Umbilical cord (tissue), 2 donors: ENCODE data around the gene PCDHB11. TPM values are rescaled to one million over a fixed set of nuclear protein-coding genes. Genes with fewer than 3 reads are reported as not detected.
"Not testable (repeated sequence)": the region's sequence is repeated elsewhere in the genome, so short reads cannot be mapped to it uniquely, and the experiment has no call there.

Experiments
- DNase-seq: peaks from one replicate; pipeline ENCODE4 v3.0.0-alpha.2; 2015; ENCODE audit warnings: low spot score
- total RNA-seq: library from RNA; depleted of rRNA; stranded (reverse); fragments of >200 nt; gene quantifications from one replicate; pipeline ENCODE4 v1.2.3, GENCODE V29; 2014; ENCODE audit warnings: low replicate concordance; ENCODE audit not compliant: insufficient read depth

The PCDHB11 gene
- total RNA-seq, 1 donor from 2014 or later: 5.1 TPM

DNA sequence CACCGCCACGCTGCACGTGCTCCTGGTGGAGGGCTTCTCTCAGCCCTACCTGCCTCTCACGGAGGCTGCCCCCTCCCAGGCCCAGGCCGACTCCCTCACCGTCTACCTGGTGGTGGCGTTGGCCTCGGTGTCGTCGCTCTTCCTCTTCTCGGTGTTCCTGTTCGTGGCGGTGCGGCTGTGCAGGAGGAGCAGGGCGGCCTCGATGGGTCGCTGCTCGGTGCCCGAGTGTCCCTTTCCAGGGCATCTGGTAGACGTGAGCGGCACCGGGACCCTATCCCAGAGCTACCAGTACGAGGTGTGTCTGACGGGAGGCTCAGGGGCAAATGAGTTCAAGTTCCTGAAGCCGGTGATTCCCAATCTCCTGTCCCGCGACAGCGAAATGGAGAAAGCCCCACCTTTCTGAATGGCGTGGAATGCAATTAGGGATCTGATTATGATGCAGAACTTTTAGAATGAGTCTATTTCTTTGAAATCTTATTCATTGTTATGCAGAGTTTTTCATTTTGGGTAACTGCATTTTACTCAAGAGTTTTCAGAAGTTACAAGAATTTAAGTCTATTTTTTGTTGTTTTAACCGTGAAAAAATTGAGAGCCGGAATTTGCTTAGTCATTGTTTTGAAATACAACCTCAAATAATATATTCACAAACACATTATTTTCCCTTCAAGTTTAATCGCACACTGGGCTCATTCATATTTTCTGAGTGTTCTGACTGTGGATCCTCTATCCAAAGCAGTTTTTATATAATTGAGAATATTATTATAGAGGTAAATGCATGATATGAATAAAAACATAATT lies 37.3 kb downstream of the PCDHB11 start:
- DNase-seq: no peak

DNA sequence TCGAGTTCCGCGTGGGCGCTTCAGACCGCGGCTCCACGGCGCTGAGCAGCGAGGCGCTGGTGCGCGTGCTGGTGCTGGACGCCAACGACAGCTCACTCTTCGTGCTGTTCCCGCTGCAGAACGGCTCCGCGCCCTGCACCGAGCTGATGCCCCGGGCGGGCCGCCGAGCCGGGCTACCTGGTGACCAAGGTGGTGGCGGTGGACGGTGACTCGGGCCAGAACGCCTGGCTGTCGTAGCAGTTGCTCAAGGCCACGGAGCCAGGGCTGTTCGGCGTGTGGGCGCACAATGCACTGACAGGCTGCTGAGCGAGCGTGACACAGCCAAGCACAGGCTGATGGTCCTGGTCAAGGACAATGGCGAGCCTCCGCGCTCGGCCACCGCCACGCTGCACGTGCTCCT lies 42.1 kb downstream of the PCDHB11 start:
- DNase-seq: no peak

DNA sequence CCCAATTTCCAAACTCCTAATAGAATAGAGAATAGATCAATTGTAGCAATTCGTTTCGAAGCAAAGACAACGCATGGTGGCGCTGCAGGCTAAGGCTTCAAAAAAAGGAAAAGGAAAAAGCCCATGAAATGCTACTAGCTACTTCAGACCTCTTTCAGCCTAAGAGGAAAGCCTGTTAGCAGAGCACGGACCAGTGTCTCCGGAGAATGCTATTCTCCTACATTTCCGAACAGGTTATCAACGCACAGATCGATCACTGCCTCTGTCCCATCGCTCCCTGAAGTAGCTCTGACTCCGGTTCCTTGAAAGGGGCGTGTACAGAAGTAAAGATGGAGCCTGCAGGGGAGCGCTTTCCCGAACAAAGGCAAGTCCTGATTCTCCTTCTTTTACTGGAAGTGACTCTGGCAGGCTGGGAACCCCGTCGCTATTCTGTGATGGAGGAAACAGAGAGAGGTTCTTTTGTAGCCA lies 45.9 kb downstream of the PCDHB11 start, which contains the start of gene PCDHB15:
TSS of gene PCDHB15 (plus strand) at position 146 of the 468 bp plus-strand sequence. CDS start at position 330, 184 bp downstream.
- DNase-seq: no peak

DNA sequence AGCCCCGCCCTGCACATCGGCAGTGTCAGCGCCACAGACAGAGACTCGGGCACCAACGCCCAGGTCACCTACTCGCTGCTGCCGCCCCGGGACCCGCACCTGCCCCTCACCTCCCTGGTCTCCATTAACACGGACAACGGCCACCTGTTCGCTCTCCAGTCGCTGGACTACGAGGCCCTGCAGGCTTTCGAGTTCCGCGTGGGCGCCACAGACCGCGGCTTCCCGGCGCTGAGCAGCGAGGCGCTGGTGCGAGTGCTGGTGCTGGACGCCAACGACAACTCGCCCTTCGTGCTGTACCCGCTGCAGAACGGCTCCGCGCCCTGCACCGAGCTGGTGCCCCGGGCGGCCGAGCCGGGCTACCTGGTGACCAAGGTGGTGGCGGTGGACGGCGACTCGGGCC lies 47.5 kb downstream of the PCDHB11 start:
- DNase-seq: not testable (repeated sequence)

DNA sequence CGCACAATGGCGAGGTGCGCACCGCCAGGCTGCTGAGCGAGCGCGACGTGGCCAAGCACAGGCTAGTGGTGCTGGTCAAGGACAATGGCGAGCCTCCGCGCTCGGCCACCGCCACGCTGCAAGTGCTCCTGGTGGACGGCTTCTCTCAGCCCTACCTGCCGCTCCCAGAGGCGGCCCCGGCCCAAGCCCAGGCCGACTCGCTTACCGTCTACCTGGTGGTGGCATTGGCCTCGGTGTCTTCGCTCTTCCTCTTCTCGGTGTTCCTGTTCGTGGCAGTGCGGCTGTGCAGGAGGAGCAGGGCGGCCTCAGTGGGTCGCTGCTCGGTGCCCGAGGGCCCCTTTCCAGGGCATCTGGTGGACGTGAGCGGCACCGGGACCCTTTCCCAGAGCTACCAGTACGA lies 48.0 kb downstream of the PCDHB11 start:
- not testable (repeated sequence) for DNase-seq

DNA sequence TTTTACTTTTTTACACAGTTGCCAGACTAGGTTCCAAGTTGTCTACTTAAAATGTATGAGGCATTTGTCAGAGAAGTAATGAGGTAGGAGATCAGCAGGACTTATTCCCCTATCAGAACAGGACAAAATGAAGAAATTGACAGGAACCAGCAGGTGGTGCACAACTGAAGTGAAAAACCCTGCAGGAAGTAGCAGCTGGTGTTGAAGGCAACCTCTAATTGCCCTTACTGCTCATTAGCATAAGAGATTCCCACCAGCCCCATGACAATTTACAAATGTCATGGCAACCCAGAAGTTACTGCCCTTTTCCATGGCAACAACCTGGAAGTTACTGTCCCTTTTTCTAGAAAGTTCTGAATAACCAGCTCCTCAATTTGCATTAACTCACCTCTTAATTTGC lies 51.1 kb downstream of the PCDHB11 start:
- DNase-seq: no peak

Other genes with a start within 250 kb of the PCDHB11 start
- 3.4 TPM for gene PCDHAC2, start 233.2 kb upstream of the PCDHB11 start, total RNA-seq
- gene PCDHB1, start 148.3 kb upstream of the PCDHB11 start, total RNA-seq: 0.24 TPM
- gene PCDHB2, start 105.0 kb upstream of the PCDHB11 start, total RNA-seq: 6.5 TPM
- gene PCDHB3, start 99.2 kb upstream of the PCDHB11 start, total RNA-seq: 0.72 TPM
- gene PCDHB4, start 77.8 kb upstream of the PCDHB11 start, total RNA-seq: 2.9 TPM
- gene PCDHB5, start 64.4 kb upstream of the PCDHB11 start, total RNA-seq: 11.6 TPM
- gene PCDHB6, start 49.6 kb upstream of the PCDHB11 start, total RNA-seq: 1.9 TPM
- 3.6 TPM for gene PCDHB7, start 27.0 kb upstream of the PCDHB11 start, total RNA-seq
- 0.72 TPM for gene PCDHB8, start 21.8 kb upstream of the PCDHB11 start, total RNA-seq
- gene PCDHB16, start 17.2 kb upstream of the PCDHB11 start, total RNA-seq: 4.1 TPM
- gene PCDHB9, start 12.5 kb upstream of the PCDHB11 start, total RNA-seq: 1.9 TPM
- 5.5 TPM for gene PCDHB10, start 7.3 kb upstream of the PCDHB11 start, total RNA-seq
- 2.9 TPM for gene PCDHB12, start 9.1 kb downstream of the PCDHB11 start, total RNA-seq
- 1.7 TPM for gene PCDHB13, start 14.3 kb downstream of the PCDHB11 start, total RNA-seq
- gene PCDHB14, start 23.7 kb downstream of the PCDHB11 start, total RNA-seq: 12.3 TPM
- 3.4 TPM for gene PCDHB15, start 45.8 kb downstream of the PCDHB11 start, total RNA-seq
- 1.9 TPM for gene SLC25A2, start 104.4 kb downstream of the PCDHB11 start, total RNA-seq
- gene TAF7, start 121.2 kb downstream of the PCDHB11 start, total RNA-seq: 58.7 TPM
- gene PCDHGA1, start 130.9 kb downstream of the PCDHB11 start, total RNA-seq: 0.96 TPM
- 4.6 TPM for gene PCDHGA2, start 139.1 kb downstream of the PCDHB11 start, total RNA-seq
- 2.2 TPM for gene PCDHGA3, start 144.2 kb downstream of the PCDHB11 start, total RNA-seq
- 1.7 TPM for gene PCDHGB1, start 150.5 kb downstream of the PCDHB11 start, total RNA-seq
- gene PCDHGA4, start 155.4 kb downstream of the PCDHB11 start, total RNA-seq: 6.0 TPM
- gene PCDHGB2, start 160.4 kb downstream of the PCDHB11 start, total RNA-seq: 4.6 TPM
- gene PCDHGA5, start 164.5 kb downstream of the PCDHB11 start, total RNA-seq: 1.9 TPM
- gene PCDHGB3, start 170.6 kb downstream of the PCDHB11 start, total RNA-seq: 11.8 TPM
- gene PCDHGA6, start 174.3 kb downstream of the PCDHB11 start, total RNA-seq: 7.2 TPM
- 7.0 TPM for gene PCDHGA7, start 183.1 kb downstream of the PCDHB11 start, total RNA-seq
- gene PCDHGB4, start 188.1 kb downstream of the PCDHB11 start, total RNA-seq: 18.3 TPM
- gene PCDHGA8, start 193.0 kb downstream of the PCDHB11 start, total RNA-seq: 3.9 TPM
- gene PCDHGB5, start 198.3 kb downstream of the PCDHB11 start, total RNA-seq: 15.4 TPM
- gene PCDHGA9, start 203.2 kb downstream of the PCDHB11 start, total RNA-seq: 11.1 TPM
- gene PCDHGB6, start 208.4 kb downstream of the PCDHB11 start, total RNA-seq: 9.1 TPM
- gene PCDHGA10, start 213.4 kb downstream of the PCDHB11 start, total RNA-seq: 10.8 TPM
- gene PCDHGB7, start 218.1 kb downstream of the PCDHB11 start, total RNA-seq: 13.2 TPM
- 7.9 TPM for gene PCDHGA11, start 221.4 kb downstream of the PCDHB11 start, total RNA-seq
- 14.4 TPM for gene PCDHGA12, start 230.9 kb downstream of the PCDHB11 start, total RNA-seq